HL-60 (cell line): ENCODE measurements around the gene PKP3.

Source experiments
- DNase-seq, 2 experiments: peaks; one replicate each; pipeline ENCODE4 v3.0.0-alpha.2; 2010 to 2020; ENCODE audit warnings: low read depth in 1 of 2, low spot score in 1 of 2
- H3K27ac ChIP-seq: fragments of 250-450 bp; sonication (Bioruptor Pico); replicated peaks from 2 replicates; pipeline ENCODE4 v1.5.1; 2020; ENCODE audit warnings: mild to moderate bottlenecking, moderate library complexity
- H3K27me3 ChIP-seq: fragments of 250-450 bp; sonication (Bioruptor Pico); 2 replicates; pipeline ENCODE4 v1.5.1; 2021; ENCODE audit warnings: mild to moderate bottlenecking, moderate library complexity; ENCODE audit not compliant: insufficient read depth, poor library complexity, severe bottlenecking
- H3K4me3 ChIP-seq: replicated peaks from 2 replicates; pipeline ENCODE4 v1.5.1; 2011; ENCODE audit warnings: mild to moderate bottlenecking, control low read depth, low read length; ENCODE audit not compliant: insufficient read depth
- CTCF ChIP-seq: IDR thresholded peaks from one replicate; pipeline ENCODE4 v1.5.1; 2011; ENCODE audit warnings: low read length, control low read depth, inconsistent platforms; ENCODE audit not compliant: insufficient read depth
- GABPA ChIP-seq: IDR thresholded peaks from 2 replicates; pipeline ENCODE4 v1.6.1; 2012; ENCODE audit warnings: low read depth
- POLR2AphosphoS5 ChIP-seq: IDR thresholded peaks from 2 replicates; pipeline ENCODE4 v1.6.1; 2012; ENCODE audit warnings: low read depth
- REST ChIP-seq: IDR thresholded peaks from 2 replicates; pipeline ENCODE4 v1.6.1; 2012; ENCODE audit warnings: low read depth; ENCODE audit not compliant: insufficient replicate concordance
- SPI1 ChIP-seq: IDR thresholded peaks from 2 replicates; pipeline ENCODE4 v1.6.1; 2012; ENCODE audit warnings: low read depth, mild to moderate bottlenecking, borderline replicate concordance

Gene PKP3

GRCh38 chr11:437228-437870, 43.3 kb downstream of the PKP3 start:
- no peak overlapping the region for H3K27ac ChIP-seq
- H3K4me3 ChIP-seq = no peak overlapping the region
- TF ChIP-seq REST = no peak
- H3K27me3 ChIP-seq = no peaks in the 10 kb centered on the region
- no peak for DNase-seq

- H3K4me3 ChIP-seq = no peak overlapping the region
- TF ChIP-seq SPI1 (no peak), REST (no peak), GABPA (no peak), CTCF (no peak), POLR2AphosphoS5 (no peak)
- H3K27ac ChIP-seq = no peak overlapping the region
- no peak for DNase-seq
- no peaks in the 10 kb centered on the region for H3K27me3 ChIP-seq
Observed at GRCh38 chr11:438101-438844, 44.3 kb downstream of the PKP3 start.

- Histone ChIP-seq H3K27ac (no peak overlapping the region), H3K4me3 (no peak overlapping the region), H3K27me3 (no peaks in the 10 kb centered on the region)
- no peak for TF ChIP-seq GABPA
- no peak for TF ChIP-seq POLR2AphosphoS5
- TF ChIP-seq REST = no peak
- DNase-seq = no peak
Observed at GRCh38 chr11:439315-440064, 45.5 kb downstream of the PKP3 start.
